HG02642 (cell line): ENCODE results near the gene AFMID.
A peak's percentile ranks its signal among the peaks of the same experiment; 100 is the strongest.
"Not testable (repeated sequence)": the region's sequence is repeated elsewhere in the genome, so short reads cannot be mapped to it uniquely, and the experiment has no call there.

Experiments
- ATAC-seq: cut with Tn5 transposase; IDR thresholded peaks from one replicate; pipeline ENCODE4 v1.9.1; 2021; ENCODE audit warnings: mild to moderate bottlenecking; ENCODE audit not compliant: unreplicated experiment, poor library complexity

The AFMID gene

GRCh38 chr17:78151514-78152008 is 35.6 kb upstream of the AFMID start:
- ATAC-seq = no peak

- ATAC-seq = peak; percentile 51
Measured at GRCh38 chr17:78154903-78155811, 32.0 kb upstream of the AFMID start.

- ATAC-seq = peak; percentile 38
Measured at GRCh38 chr17:78159575-78160158, 27.5 kb upstream of the AFMID start.

GRCh38 chr17:78163881-78164747 is 23.0 kb upstream of the AFMID start:
- ATAC-seq = no peak

GRCh38 chr17:78164748-78165607 is 22.2 kb upstream of the AFMID start:
- no peak for ATAC-seq

- ATAC-seq = no peak
Measured at GRCh38 chr17:78166416-78166815, 20.7 kb upstream of the AFMID start.

GRCh38 chr17:78168242-78168902 is 18.8 kb upstream of the AFMID start, which contains the start of gene SYNGR2:
Gene SYNGR2 (plus strand): TSS chr17:78168581. CDS start chr17:78168617, 36 bp downstream.
- peak; percentile 52 for ATAC-seq

- peak; percentile 33 for ATAC-seq
Measured at GRCh38 chr17:78168903-78169793, 18.0 kb upstream of the AFMID start.

- ATAC-seq = no peak
Measured at GRCh38 chr17:78170692-78171590, 16.2 kb upstream of the AFMID start.

GRCh38 chr17:78171591-78172248 is 15.4 kb upstream of the AFMID start:
- not testable (repeated sequence) for ATAC-seq

GRCh38 chr17:78172249-78173051 is 14.7 kb upstream of the AFMID start:
- no peak for ATAC-seq

GRCh38 chr17:78173097-78173715 is 14.0 kb upstream of the AFMID start:
- no peak for ATAC-seq

- ATAC-seq = no peak
Measured at GRCh38 chr17:78174346-78174869, 12.8 kb upstream of the AFMID start.

GRCh38 chr17:78174870-78175642 is 12.1 kb upstream of the AFMID start:
- no peak for ATAC-seq
